ENCODE results near the gene PUSL1. TPM values are rescaled to one million over a fixed set of nuclear protein-coding genes. Genes with fewer than 3 reads are reported as not detected.
A peak's percentile ranks its signal among the peaks of the same experiment; 100 is the strongest.

Gene PUSL1
- total and polyA plus RNA-seq, 2 of the 13 experiments (the other 11 are each of a cell fraction or from before 2014, with no cell fraction given) = 8.3 to 22.2 TPM

GRCh38 chr1:1300352-1300739 lies 8.1 kb upstream of the PUSL1 start:
- Histone ChIP-seq H4K20me1 (ENCODE audit: insufficient read depth, low read length) (no peaks in the 10 kb centered on the region), H3K36me3 (replicated peaks in 1 of 2; ENCODE audit: control insufficient read depth in 1 of 2, insufficient read depth in 2 of 2, low read length in 2 of 2) (no peaks in the 10 kb centered on the region), H3K4me3 (replicated peaks in 1 of 3; ENCODE audit: insufficient read depth in 1 of 3, low read depth in 2 of 3, low read length in 3 of 3) (no peak overlapping the region), H3K9me3 (ENCODE audit: low read length) (no peaks in the 10 kb centered on the region), H3K79me2 (ENCODE audit: insufficient read depth, low read length) (peaks cover 2% of the 10 kb centered on the region), H3K27ac (ENCODE audit: extremely low read length, insufficient read depth, low read length) (no peak overlapping the region), H2AFZ (ENCODE audit: low read length) (no peak overlapping the region), H3K9ac (ENCODE audit: insufficient read depth, low read depth, low read length) (no peak overlapping the region), H3K4me1 (ENCODE audit: insufficient read depth, low read length) (peaks cover 19% of the 10 kb centered on the region), H3K4me2 (ENCODE audit: low read depth, low read length) (no peak overlapping the region), H3K27me3 (ENCODE audit: control insufficient read depth in 1 of 2, insufficient read depth in 2 of 2, low read length in 2 of 2) (no peaks in the 10 kb centered on the region; a peak in 1 of 5 replicates)
- WGBS (ENCODE audit: low lambda C conversion rate) = 87% methylated on average over 9 of the region's 12 CpGs
- BruUV-seq (replicated peaks) = TSS peak; percentile 44
- CTCF ChIA-PET (ENCODE audit: low intra/inter-chr PET ratio, low total read pairs) = no interaction called here
- no peak for FAIRE-seq
- TF ChIP-seq ZNF713 (CRISPR knock-in tag; IDR thresholded peaks at IDR 0.05) (no peak), ZBTB33 (CRISPR knock-in tag; IDR thresholded peaks at IDR 0.05) (0 out of 2 replicates have a peak, but pooled peaks have one; percentile 5), HNRNPLL (IDR thresholded peaks at IDR 0.05; ENCODE audit: low read depth, low read length, poor library complexity, severe bottlenecking) (peak; percentile 9), ZBTB38 (CRISPR knock-in tag; IDR thresholded peaks at IDR 0.05) (0 out of 2 replicates have a peak, but pooled peaks have one; percentile 67), HOXA3 (CRISPR knock-in tag; IDR thresholded peaks at IDR 0.05) (0 out of 2 replicates have a peak, but pooled peaks have one; percentile 1), ZNF687 (CRISPR knock-in tag; IDR thresholded peaks at IDR 0.05) (peak; percentile 34; the same call in 1 of the 2 replicates), HMG20A (CRISPR knock-in tag; IDR thresholded peaks at IDR 0.05; ENCODE audit: borderline replicate concordance) (no peak), ZNF263 (CRISPR knock-in tag; IDR thresholded peaks at IDR 0.05) (peak; percentile 44; the same call in 1 of the 2 replicates), SALL2 (CRISPR knock-in tag; IDR thresholded peaks at IDR 0.05) (no peak), ZNF574 (CRISPR knock-in tag; IDR thresholded peaks at IDR 0.05) (peak; percentile 13; the same call in 1 of the 2 replicates)
- POLR2A ChIA-PET = no interaction called here
- ATAC-seq = no peak
- DNase-seq (ENCODE audit: low spot score) = no peak
- intact Hi-C loops (cut with micrococcal nuclease; ENCODE audit: unreplicated experiment) (no loop called here), in situ Hi-C loops (cut with HindIII; ENCODE audit: extremely low pct_ligation_motif_present, low pct_unique_long_range_greater_than_20kb) (no loop called here)

All from HepG2 (cell line).